HepG2 (cell line): ENCODE results near the gene ST6GALNAC4. TPM values are rescaled to one million over a fixed set of nuclear protein-coding genes. Genes with fewer than 3 reads are reported as not detected.

Source experiments
- ARNT2 ChIP-seq: sonication (generic); formaldehyde crosslinking; IDR thresholded peaks from 2 replicates; pipeline ENCODE4 v1.8.0; 2022; ENCODE audit warnings: mild to moderate bottlenecking, low read depth, missing genetic modification reagents, moderate library complexity
- EP300 ChIP-seq, 3 experiments: sonication (generic) in 1 of 3; formaldehyde crosslinking in 1 of 3; IDR thresholded peaks; 2 replicates each; pipeline versions ENCODE4 v1.5.1 to v1.6.1; 2011 to 2020; ENCODE audit warnings: low read depth in 2 of 3, low read length in 2 of 3, borderline replicate concordance in 1 of 3, improper control_type of control experiment in 1 of 3, mild to moderate bottlenecking in 1 of 3, missing genetic modification reagents in 1 of 3, moderate library complexity in 1 of 3
- FIP1L1 ChIP-seq: fragments of 200-400 bp; formaldehyde crosslinking; IDR thresholded peaks from 2 replicates; pipeline ENCODE4 v1.6.1; 2018; ENCODE audit warnings: low read depth, mild to moderate bottlenecking, low read length, moderate library complexity, borderline replicate concordance; ENCODE audit not compliant: insufficient read depth
- FOSL1 ChIP-seq: sonication (generic); formaldehyde crosslinking; IDR thresholded peaks from 2 replicates; pipeline ENCODE4 v1.9.0; 2021; ENCODE audit warnings: missing genetic modification reagents, borderline replicate concordance
- JDP2 ChIP-seq: sonication (generic); formaldehyde crosslinking; IDR thresholded peaks from 2 replicates; pipeline ENCODE4 v1.8.1; 2022; ENCODE audit warnings: missing genetic modification reagents, borderline replicate concordance
- KLF6 ChIP-seq: IDR thresholded peaks from 2 replicates; pipeline ENCODE4 v1.8.0; 2016; ENCODE audit warnings: missing biosample characterization, missing genetic modification reagents
- NCOA2 ChIP-seq: sonication (generic); formaldehyde crosslinking; IDR thresholded peaks from 2 replicates; pipeline ENCODE4 v1.8.0; 2022; ENCODE audit warnings: inconsistent platforms
- NFKBIZ ChIP-seq: IDR thresholded peaks from 2 replicates; pipeline ENCODE4 v1.6.1; 2018; ENCODE audit warnings: missing genetic modification reagents, missing compliant biosample characterization
- POGZ ChIP-seq: sonication (generic); formaldehyde crosslinking; IDR thresholded peaks from 2 replicates; pipeline ENCODE4 v1.4.0; 2020; ENCODE audit warnings: mild to moderate bottlenecking, missing genetic modification reagents
- SRSF9 ChIP-seq: fragments of 200-400 bp; formaldehyde crosslinking; IDR thresholded peaks from 2 replicates; pipeline ENCODE4 v1.6.1; 2018; ENCODE audit warnings: borderline replicate concordance, mild to moderate bottlenecking, low read depth, low read length; ENCODE audit not compliant: insufficient read depth, poor library complexity, severe bottlenecking
- SYNCRIP ChIP-seq: fragments of 200-400 bp; formaldehyde crosslinking; IDR thresholded peaks from 2 replicates; pipeline ENCODE4 v1.6.1; 2018; ENCODE audit warnings: mild to moderate bottlenecking, low read depth, low read length; ENCODE audit not compliant: insufficient read depth
- TAF15 ChIP-seq: fragments of 200-400 bp; formaldehyde crosslinking; IDR thresholded peaks from one replicate; pipeline ENCODE4 v1.6.1; 2018; ENCODE audit warnings: mild to moderate bottlenecking, low read depth, low read length; ENCODE audit not compliant: poor library complexity, severe bottlenecking
- TBL1XR1 ChIP-seq: fragments of 150-350 bp; IDR thresholded peaks from 2 replicates; pipeline ENCODE4 v1.6.1; 2014; ENCODE audit warnings: borderline replicate concordance, low read length; ENCODE audit not compliant: partially characterized antibody
- ZNF33A ChIP-seq: sonication (generic); formaldehyde crosslinking; IDR thresholded peaks from 2 replicates; pipeline ENCODE4 v1.5.1; 2020; ENCODE audit warnings: missing genetic modification reagents, mild to moderate bottlenecking, moderate library complexity, borderline replicate concordance
- ZNF564 ChIP-seq: sonication (generic); formaldehyde crosslinking; IDR thresholded peaks from 2 replicates; pipeline ENCODE4 v1.8.1; 2023; ENCODE audit warnings: mild to moderate bottlenecking, missing genetic modification reagents
- ZNF629 ChIP-seq: sonication (generic); formaldehyde crosslinking; conservative IDR thresholded peaks from 2 replicates; pipeline ENCODE4 v1.5.0; 2020; ENCODE audit warnings: missing genetic modification reagents
- ZNF777 ChIP-seq: sonication (generic); formaldehyde crosslinking; IDR thresholded peaks from 2 replicates; pipeline ENCODE4 v1.4.0; 2020; ENCODE audit warnings: missing genetic modification reagents
- ZNF891 ChIP-seq: sonication (generic); formaldehyde crosslinking; IDR thresholded peaks from 2 replicates; pipeline ENCODE4 v1.5.0; 2020; ENCODE audit warnings: mild to moderate bottlenecking, missing genetic modification reagents
- ZSCAN22 ChIP-seq: sonication (generic); formaldehyde crosslinking; IDR thresholded peaks from 2 replicates; pipeline ENCODE4 v1.4.0; 2020; ENCODE audit warnings: mild to moderate bottlenecking, missing genetic modification reagents
- polyA plus RNA-seq, 8 experiments: library from polyadenylated mRNA; depleted of rRNA in 3 of 8; stranded (reverse) in 7 of 8; unstranded in 1 of 8; fragments of >200 nt; fragmentation: Illumina TruSeq in 4 of 8; extraction: Trizol in 4 of 8; gene quantifications; 2 replicates each; pipeline versions ENCODE4 v1.2.1 to v1.2.3, GENCODE V29; 2011 to 2016; ENCODE audit warnings: low read depth in 4 of 8, missing spikeins in 1 of 8, mixed read lengths in 1 of 8; ENCODE audit not compliant: insufficient read depth in 1 of 8
- total RNA-seq, 5 experiments: library from RNA; depleted of rRNA; stranded (reverse); fragments of >200 nt; fragmentation: Illumina TruSeq; extraction: Trizol; gene quantifications; 2 replicates each; pipeline ENCODE4 v1.2.3, GENCODE V29; 2016; ENCODE audit warnings: low read depth in 1 of 5
- TF ChIP-seq, protein P1 (sequence below): fragments of 450-650 bp; IDR thresholded peaks from 2 replicates; pipeline ENCODE4 v1.6.1; 2017; ENCODE audit warnings: mild to moderate bottlenecking
- TF ChIP-seq, protein P2 (sequence below): IDR thresholded peaks from 2 replicates; pipeline ENCODE4 v1.6.1; 2016
- TF ChIP-seq, protein P3 (sequence below): IDR thresholded peaks from 2 replicates; pipeline ENCODE4 v1.6.1; 2016; ENCODE audit warnings: missing compliant biosample characterization, missing genetic modification reagents, borderline replicate concordance
- TF ChIP-seq, protein P4 (sequence below): sonication (generic); formaldehyde crosslinking; IDR thresholded peaks from 2 replicates; pipeline ENCODE4 v1.8.0; 2023; ENCODE audit warnings: mild to moderate bottlenecking, missing genetic modification reagents
- TF ChIP-seq, protein P5 (sequence below): IDR thresholded peaks from 2 replicates; pipeline ENCODE4 v1.6.1; 2018; ENCODE audit warnings: missing genetic modification reagents, mild to moderate bottlenecking, missing compliant biosample characterization

ST6GALNAC4 gene
- total and polyA plus RNA-seq, 2 of the 13 experiments (the other 11 are each of a cell fraction or from before 2014, with no cell fraction given) = 18.8 to 27.7 TPM

DNA sequence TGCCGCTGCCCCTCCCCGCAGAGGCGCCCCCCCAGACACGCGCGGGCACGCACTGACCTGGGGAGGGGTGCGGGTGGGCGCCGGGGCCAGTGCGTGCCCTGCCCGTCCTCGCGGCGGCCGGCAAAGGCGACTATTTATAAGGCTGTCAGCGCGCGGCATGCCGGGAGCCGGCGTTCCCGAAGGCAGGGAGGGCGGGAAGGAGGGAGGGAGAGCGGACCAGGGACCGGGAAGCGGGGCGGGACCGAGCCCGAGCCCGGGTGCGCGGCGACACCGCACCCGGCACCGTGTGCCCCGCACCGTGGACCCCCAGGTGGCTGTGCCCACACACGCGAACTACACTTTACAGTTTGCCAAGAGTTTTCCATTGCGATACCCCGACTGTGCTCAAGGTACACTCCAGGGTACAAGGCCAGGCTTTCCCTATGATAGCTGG is 39.3 kb downstream of the ST6GALNAC4 start, which contains the start of gene AK1 (continued):
- TF ChIP-seq EP300 (IDR thresholded peaks at IDR 0.05; ENCODE audit: low read depth in 2 of 2, low read length in 2 of 2) (no peak), EP300 (CRISPR knock-in tag; IDR thresholded peaks at IDR 0.05; ENCODE audit: borderline replicate concordance) (no peak), SYNCRIP (no peak), POGZ (CRISPR knock-in tag) (peak; percentile 49; the same call in 1 of the 2 replicates), ZNF891 (CRISPR knock-in tag) (0 out of 2 replicates have a peak, but pooled peaks have one; percentile 35), ZNF33A (CRISPR knock-in tag) (no peak), FIP1L1 (no peak), ZNF777 (CRISPR knock-in tag) (no peak), FOSL1 (no peak), TBL1XR1 (no peak), KLF6 (no peak), ZSCAN22 (CRISPR knock-in tag) (no peak), TAF15 (no peak), ZNF629 (no peak), NFKBIZ (no peak), ZNF564 (CRISPR knock-in tag) (no peak; the same call in 1 of the 2 replicates), JDP2 (CRISPR knock-in tag) (no peak), NCOA2 (CRISPR knock-in tag) (no peak), SRSF9 (no peak), ARNT2 (CRISPR knock-in tag) (0 out of 2 replicates have a peak, but pooled peaks have one; percentile 31)
- TF ChIP-seq, protein P1, sequence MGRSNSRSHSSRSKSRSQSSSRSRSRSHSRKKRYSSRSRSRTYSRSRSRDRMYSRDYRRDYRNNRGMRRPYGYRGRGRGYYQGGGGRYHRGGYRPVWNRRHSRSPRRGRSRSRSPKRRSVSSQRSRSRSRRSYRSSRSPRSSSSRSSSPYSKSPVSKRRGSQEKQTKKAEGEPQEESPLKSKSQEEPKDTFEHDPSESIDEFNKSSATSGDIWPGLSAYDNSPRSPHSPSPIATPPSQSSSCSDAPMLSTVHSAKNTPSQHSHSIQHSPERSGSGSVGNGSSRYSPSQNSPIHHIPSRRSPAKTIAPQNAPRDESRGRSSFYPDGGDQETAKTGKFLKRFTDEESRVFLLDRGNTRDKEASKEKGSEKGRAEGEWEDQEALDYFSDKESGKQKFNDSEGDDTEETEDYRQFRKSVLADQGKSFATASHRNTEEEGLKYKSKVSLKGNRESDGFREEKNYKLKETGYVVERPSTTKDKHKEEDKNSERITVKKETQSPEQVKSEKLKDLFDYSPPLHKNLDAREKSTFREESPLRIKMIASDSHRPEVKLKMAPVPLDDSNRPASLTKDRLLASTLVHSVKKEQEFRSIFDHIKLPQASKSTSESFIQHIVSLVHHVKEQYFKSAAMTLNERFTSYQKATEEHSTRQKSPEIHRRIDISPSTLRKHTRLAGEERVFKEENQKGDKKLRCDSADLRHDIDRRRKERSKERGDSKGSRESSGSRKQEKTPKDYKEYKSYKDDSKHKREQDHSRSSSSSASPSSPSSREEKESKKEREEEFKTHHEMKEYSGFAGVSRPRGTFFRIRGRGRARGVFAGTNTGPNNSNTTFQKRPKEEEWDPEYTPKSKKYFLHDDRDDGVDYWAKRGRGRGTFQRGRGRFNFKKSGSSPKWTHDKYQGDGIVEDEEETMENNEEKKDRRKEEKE = no peak
- TF ChIP-seq, protein P2, sequence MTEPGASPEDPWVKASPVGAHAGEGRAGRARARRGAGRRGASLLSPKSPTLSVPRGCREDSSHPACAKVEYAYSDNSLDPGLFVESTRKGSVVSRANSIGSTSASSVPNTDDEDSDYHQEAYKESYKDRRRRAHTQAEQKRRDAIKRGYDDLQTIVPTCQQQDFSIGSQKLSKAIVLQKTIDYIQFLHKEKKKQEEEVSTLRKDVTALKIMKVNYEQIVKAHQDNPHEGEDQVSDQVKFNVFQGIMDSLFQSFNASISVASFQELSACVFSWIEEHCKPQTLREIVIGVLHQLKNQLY (CRISPR knock-in tag) = no peak
- TF ChIP-seq, protein P3, sequence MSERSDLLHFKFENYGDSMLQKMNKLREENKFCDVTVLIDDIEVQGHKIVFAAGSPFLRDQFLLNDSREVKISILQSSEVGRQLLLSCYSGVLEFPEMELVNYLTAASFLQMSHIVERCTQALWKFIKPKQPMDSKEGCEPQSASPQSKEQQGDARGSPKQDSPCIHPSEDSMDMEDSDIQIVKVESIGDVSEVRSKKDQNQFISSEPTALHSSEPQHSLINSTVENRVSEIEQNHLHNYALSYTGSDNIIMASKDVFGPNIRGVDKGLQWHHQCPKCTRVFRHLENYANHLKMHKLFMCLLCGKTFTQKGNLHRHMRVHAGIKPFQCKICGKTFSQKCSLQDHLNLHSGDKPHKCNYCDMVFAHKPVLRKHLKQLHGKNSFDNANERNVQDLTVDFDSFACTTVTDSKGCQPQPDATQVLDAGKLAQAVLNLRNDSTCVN (CRISPR knock-in tag) = no peak
- TF ChIP-seq, protein P4, sequence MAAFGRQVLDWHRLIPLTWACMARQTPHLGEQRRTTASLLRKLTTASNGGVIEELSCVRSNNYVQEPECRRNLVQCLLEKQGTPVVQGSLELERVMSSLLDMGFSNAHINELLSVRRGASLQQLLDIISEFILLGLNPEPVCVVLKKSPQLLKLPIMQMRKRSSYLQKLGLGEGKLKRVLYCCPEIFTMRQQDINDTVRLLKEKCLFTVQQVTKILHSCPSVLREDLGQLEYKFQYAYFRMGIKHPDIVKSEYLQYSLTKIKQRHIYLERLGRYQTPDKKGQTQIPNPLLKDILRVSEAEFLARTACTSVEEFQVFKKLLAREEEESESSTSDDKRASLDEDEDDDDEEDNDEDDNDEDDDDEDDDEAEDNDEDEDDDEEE (CRISPR knock-in tag) = no peak
- TF ChIP-seq, protein P5, sequence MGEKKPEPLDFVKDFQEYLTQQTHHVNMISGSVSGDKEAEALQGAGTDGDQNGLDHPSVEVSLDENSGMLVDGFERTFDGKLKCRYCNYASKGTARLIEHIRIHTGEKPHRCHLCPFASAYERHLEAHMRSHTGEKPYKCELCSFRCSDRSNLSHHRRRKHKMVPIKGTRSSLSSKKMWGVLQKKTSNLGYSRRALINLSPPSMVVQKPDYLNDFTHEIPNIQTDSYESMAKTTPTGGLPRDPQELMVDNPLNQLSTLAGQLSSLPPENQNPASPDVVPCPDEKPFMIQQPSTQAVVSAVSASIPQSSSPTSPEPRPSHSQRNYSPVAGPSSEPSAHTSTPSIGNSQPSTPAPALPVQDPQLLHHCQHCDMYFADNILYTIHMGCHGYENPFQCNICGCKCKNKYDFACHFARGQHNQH (CRISPR knock-in tag) = no peak
